Esophagus squamous epithelium (tissue), 5 donors: ENCODE measurements around the gene CLOCK. TPM values are rescaled to one million over a fixed set of nuclear protein-coding genes. Genes with fewer than 3 reads are reported as not detected.

Experiments used
- DNase-seq: peaks from one replicate; lab custom pipeline; 2025; lab: John Stamatoyannopoulos, UW
- H3K27ac ChIP-seq, 4 donors: fragments of 200-600 bp; sonication (generic); one replicate each; pipeline ENCODE4 v1.5.1; 2016 to 2019; ENCODE audit warnings: mild to moderate bottlenecking in 1 of 4
- H3K27me3 ChIP-seq, 4 donors: fragments of 200-600 bp; sonication (generic); 1 replicate in 3 of 4; 2 replicates in 1 of 4; pipeline versions ENCODE4 v1.5.1 to v1.6.0; 2017 to 2021; ENCODE audit warnings: antibody characterized with exemption in 1 of 4
- H3K36me3 ChIP-seq, 3 donors: fragments of 200-600 bp; sonication (generic); one replicate each; pipeline ENCODE4 v1.5.1; 2016 to 2019
- H3K4me1 ChIP-seq, 3 donors: fragments of 200-600 bp; sonication (generic); one replicate each; pipeline ENCODE4 v1.5.1; 2017 to 2019
- H3K4me3 ChIP-seq, 4 donors: fragments of 200-600 bp; sonication (generic); 1 replicate in 3 of 4; 2 replicates in 1 of 4; pipeline ENCODE4 v1.5.1; 2016 to 2019; ENCODE audit warnings: mild to moderate bottlenecking in 2 of 4, moderate library complexity in 1 of 4
- H3K9me3 ChIP-seq, 3 donors: fragments of 200-600 bp; sonication (generic); one replicate each; pipeline ENCODE4 v1.5.1; 2016 to 2019
- CTCF ChIP-seq, 6 experiments: fragments of 450-650 bp in 4 of 6; fragments of 200-600 bp in 2 of 6; sonication (generic) in 2 of 6; IDR thresholded peaks; one replicate each; pipeline ENCODE4 v1.5.1; 2016 to 2019; ENCODE audit warnings: antibody characterized with exemption in 6 of 6, mild to moderate bottlenecking in 4 of 6, moderate library complexity in 4 of 6
- POLR2A ChIP-seq, 4 donors: fragments of 450-650 bp; IDR thresholded peaks; one replicate each; pipeline ENCODE4 v1.6.1; 2017; ENCODE audit warnings: antibody characterized with exemption in 4 of 4, mild to moderate bottlenecking in 4 of 4, moderate library complexity in 3 of 4
- WGBS, 2 donors: methylation state at CpG; one replicate each; pipeline ENCODE4 v1.1.5; 2018; 5-methylcytosine and 5-hydroxymethylcytosine counted together
- intact Hi-C: fragments of 100-400 bp; cut with DNase I; formaldehyde crosslinking; loops from one replicate; pipeline ENCODE4 v1.15.0; 2022
- total RNA-seq, 4 donors: library from RNA; depleted of rRNA; stranded (reverse); fragments of >200 nt; gene quantifications; one replicate each; pipeline ENCODE4 v1.1.0, GENCODE V29; 2016
- donor health status: DM: yes; HTN: yes; CAD: no.

The CLOCK gene
- total RNA-seq, 4 donors from 2014 or later: 15.2 to 39.3 (median 32.6) TPM

DNA sequence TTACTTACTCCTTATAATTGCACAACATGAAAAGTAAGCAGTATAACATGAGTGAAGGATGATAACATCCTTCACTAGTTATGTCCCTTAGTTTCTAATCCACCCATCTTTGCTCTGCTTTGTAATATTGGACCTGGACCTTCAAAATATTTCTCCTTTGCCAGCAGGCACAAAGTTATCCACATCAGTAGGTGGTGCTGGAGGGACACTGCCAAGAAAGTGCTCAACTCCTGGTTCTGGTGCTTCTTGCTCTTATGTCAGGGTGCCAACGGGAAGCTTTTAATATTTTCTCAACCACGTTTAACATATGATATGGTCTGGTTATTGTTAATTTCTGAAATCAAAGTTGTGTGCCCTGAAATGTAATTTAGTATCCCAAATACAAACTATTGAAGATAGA lies 101.9 kb downstream of the CLOCK start:
- intact Hi-C loops: loop anchor here (10.0 kb wide), 1 partner anchor 100 kb away; the partner anchor contains the start of gene SRD5A3

DNA sequence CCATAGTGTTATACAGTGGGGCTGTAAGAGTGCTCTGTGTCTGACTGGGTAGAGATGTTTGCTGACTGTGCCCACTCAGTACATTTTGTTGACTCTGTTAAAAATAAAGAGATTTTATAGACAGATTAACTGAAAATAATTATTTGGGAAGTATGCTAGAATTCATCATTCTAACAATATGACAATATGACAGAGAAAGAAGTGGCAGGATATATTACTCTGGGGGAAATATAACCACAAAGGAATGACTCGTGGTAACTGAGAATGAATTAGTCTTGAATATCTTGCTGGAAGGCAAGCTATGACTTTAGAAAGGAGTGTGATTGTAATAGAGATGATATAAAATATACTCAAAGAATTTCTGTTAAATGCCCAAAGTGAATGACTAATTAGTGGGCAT lies 104.2 kb downstream of the CLOCK start:
- no peak for DNase-seq
- Histone ChIP-seq H3K4me3 (no peak overlapping the region), H3K27me3 (no peaks in the 10 kb centered on the region), H3K4me1 (peaks cover 0 to 5% (median 0%) of the 10 kb centered on the region in 3 donors), H3K9me3 (no peaks in the 10 kb centered on the region), H3K27ac (no peak overlapping the region), H3K36me3 (peaks cover 0 to 92% (median 4%) of the 10 kb centered on the region in 3 donors)
- intact Hi-C loops: loop anchor here (10.0 kb wide), 1 partner anchor 98 kb away; the partner anchor contains the start of gene SRD5A3
- 52 to 65% methylated on average over 1 of the region's 1 CpG for WGBS, 2 donors
- no peak for TF ChIP-seq POLR2A (IDR thresholded peaks at IDR 0.05)
- no peak for TF ChIP-seq CTCF (IDR thresholded peaks at IDR 0.05)

More for the DNA sequence above, 101.9 kb downstream of the CLOCK start:
- no peak overlapping the region for H3K27ac ChIP-seq
- peaks cover 0 to 93% (median 4%) of the 10 kb centered on the region in 3 donors for H3K36me3 ChIP-seq
- TF ChIP-seq CTCF (IDR thresholded peaks at IDR 0.05) (peak in 2 of 6 experiments; percentile 23 to 26), POLR2A (IDR thresholded peaks at IDR 0.05) (no peak)
- no CpG with 5 or more reads among the region's 2 CpGs for WGBS, 2 donors
- no peaks in the 10 kb centered on the region for H3K27me3 ChIP-seq
- H3K4me1 ChIP-seq: peaks cover 0 to 5% (median 0%) of the 10 kb centered on the region in 3 donors
- no peaks in the 10 kb centered on the region for H3K9me3 ChIP-seq
- no peak overlapping the region for H3K4me3 ChIP-seq
- no peak for DNase-seq

DNA sequence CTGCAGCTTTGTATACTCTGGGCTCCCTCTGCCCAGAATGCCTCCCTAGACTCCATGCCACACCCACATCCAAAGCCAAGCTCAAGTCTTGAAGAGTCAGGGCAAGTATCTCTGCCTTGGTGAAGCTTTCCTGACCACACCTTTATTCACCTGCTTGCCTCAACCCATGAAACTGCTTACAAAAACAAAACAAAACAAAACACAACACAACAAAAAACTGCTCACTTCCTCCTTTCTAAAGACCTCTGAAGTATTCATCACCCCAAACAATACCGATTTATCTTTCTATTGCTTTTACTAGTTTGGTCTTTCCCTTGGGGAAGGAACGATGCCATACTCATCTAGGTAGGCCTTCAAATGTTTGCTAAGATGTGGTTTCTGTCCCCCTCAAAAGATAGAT lies 105.9 kb downstream of the CLOCK start:
- Histone ChIP-seq H3K27me3 (no peaks in the 10 kb centered on the region), H3K36me3 (peaks cover 0 to 93% (median 6%) of the 10 kb centered on the region in 3 donors), H3K27ac (no peak overlapping the region), H3K9me3 (no peaks in the 10 kb centered on the region), H3K4me3 (no peak overlapping the region), H3K4me1 (peaks cover 0 to 5% (median 0%) of the 10 kb centered on the region in 3 donors)
- TF ChIP-seq CTCF (IDR thresholded peaks at IDR 0.05): no peak
- no peak for DNase-seq
- WGBS, 2 donors: 90 to 91% methylated on average over 2 of the region's 2 CpGs
- intact Hi-C loops: loop anchor here (10.0 kb wide), 1 partner anchor 96 kb away; the partner anchor contains the start of gene SRD5A3

GRCh38 chr4:55439023-55439422 lies 107.7 kb downstream of the CLOCK start:
- H3K4me3 ChIP-seq: no peak overlapping the region
- no peaks in the 10 kb centered on the region for H3K9me3 ChIP-seq
- intact Hi-C loops: no loop called here
- H3K27ac ChIP-seq: no peak overlapping the region
- no peaks in the 10 kb centered on the region for H3K27me3 ChIP-seq
- TF ChIP-seq CTCF (IDR thresholded peaks at IDR 0.05) (no peak), POLR2A (IDR thresholded peaks at IDR 0.05) (no peak)
- H3K36me3 ChIP-seq: peaks cover 0 to 98% (median 8%) of the 10 kb centered on the region in 3 donors
- peaks cover 0 to 5% (median 0%) of the 10 kb centered on the region in 3 donors for H3K4me1 ChIP-seq
- DNase-seq: no peak

DNA sequence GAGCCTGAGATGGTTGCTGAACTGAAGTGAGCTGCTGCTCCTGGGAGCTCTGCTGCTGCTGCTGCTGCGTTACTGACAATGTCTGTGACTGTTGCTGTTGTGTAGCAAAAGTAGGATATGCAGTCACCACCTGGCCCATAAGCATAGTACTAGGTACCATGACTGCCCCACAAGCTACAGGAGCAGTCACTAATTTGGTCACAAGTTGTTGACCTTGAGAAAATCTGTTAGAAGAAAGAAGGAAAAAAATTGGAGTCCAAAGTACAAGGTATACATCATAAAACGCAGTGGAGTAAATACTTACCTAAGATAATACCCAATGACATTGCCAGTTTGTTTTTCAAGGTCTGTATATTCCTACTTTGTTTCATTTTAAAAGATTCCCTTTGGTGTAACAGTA lies 108.4 kb downstream of the CLOCK start:
- Histone ChIP-seq H3K36me3 (peaks cover 0 to 98% (median 14%) of the 10 kb centered on the region in 3 donors), H3K4me3 (no peak overlapping the region), H3K27me3 (no peaks in the 10 kb centered on the region), H3K9me3 (no peaks in the 10 kb centered on the region), H3K27ac (no peak overlapping the region), H3K4me1 (peaks cover 0 to 5% (median 0%) of the 10 kb centered on the region in 3 donors)
- TF ChIP-seq CTCF (IDR thresholded peaks at IDR 0.05) (no peak), POLR2A (IDR thresholded peaks at IDR 0.05) (no peak)
- intact Hi-C loops: no loop called here
- DNase-seq: no peak
- WGBS, 2 donors: 91 to 100% methylated on average over 2 of the region's 2 CpGs
